ENCODE data around the gene SEPTIN8.

SEPTIN8 gene

GRCh38 chr5:132747616-132748440 lies 29.2 kb downstream of the SEPTIN8 start:
- peak; percentile 61 for DNase-seq (ENCODE audit: low spot score)

- peak; percentile 72 for DNase-seq (ENCODE audit: low spot score)
Observed at GRCh38 chr5:132746954-132747615, 30.0 kb downstream of the SEPTIN8 start, which contains the start of gene CCNI2. Gene CCNI2 (plus strand): TSS chr5:132747426. CDS start chr5:132747496, 70 bp downstream.

DNA sequence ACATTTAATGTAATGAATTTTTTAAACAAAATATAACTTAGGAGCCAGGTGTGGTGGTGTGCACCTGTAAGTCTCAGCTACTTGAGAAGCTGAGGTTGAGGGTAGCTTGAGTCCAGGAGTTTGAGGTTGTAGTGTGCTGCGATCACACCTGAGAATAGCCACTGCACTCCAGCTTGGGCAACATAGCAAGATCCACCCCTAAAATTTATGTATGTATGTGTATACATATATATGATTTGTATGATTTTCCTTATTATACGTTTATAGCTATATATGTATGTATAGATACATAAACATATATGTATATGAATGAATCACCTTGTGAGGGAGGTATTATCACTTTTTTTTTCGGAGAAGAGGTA lies 30.5 kb downstream of the SEPTIN8 start:
- DNase-seq (ENCODE audit: low spot score), result no peak

- DNase-seq (ENCODE audit: low spot score), result no peak
Observed at GRCh38 chr5:132744659-132745058, 32.4 kb downstream of the SEPTIN8 start.

GRCh38 chr5:132742626-132743025 lies 34.4 kb downstream of the SEPTIN8 start:
- no peak for DNase-seq (ENCODE audit: low spot score)

- DNase-seq (ENCODE audit: low spot score), result no peak
Observed at GRCh38 chr5:132742158-132742557, 34.9 kb downstream of the SEPTIN8 start.

GRCh38 chr5:132739232-132739631 lies 37.8 kb downstream of the SEPTIN8 start:
- no peak for DNase-seq (ENCODE audit: low spot score)

- no peak for DNase-seq (ENCODE audit: low spot score)
Observed at GRCh38 chr5:132737982-132738681, 38.9 kb downstream of the SEPTIN8 start.

DNA sequence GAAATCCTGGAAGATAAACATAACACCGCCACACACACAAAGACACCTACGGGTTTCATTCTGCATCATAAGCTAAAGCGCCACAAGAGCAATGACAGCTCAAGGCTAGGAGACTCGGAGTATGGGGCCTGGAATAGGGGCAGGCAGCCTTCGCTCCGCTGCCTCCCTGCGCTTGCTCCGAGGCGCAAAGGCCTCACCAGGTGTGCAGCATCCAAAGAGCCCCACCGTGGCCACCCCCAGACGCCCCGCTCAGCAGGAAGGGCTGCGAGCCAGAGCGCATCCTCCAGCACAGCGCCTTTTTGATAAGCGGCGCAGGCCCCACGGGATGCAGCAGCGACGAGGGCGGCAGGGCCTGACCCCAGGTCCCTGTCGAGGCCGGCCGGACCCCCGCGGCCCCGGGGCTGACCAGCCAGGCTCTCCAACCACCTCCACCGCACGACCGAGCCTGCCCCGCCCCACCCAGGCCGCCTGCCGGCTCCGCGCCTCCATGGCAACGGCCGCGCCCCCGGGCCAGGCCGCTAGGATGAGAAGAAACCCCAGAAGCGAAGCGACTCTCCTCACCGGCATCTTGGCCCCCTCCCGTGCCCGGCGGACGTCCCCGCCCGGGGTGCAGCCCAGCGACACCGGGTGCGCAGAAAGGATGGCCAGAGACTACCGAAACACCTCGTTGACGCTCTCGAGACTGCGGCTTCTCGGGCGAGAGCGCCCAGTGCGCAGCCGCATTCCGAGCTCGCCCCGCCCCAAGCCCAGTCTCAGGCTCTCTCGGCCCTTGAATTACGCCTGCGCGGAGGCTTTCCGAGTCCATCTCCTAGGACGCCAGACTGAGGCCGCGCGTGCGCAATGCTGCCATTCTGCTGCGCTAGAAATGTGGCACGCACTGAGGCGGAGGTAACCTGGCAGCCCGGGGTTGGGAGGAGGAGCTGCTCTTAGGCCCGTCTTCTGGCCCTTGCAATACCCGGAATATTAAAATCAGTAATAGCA lies 39.9 kb downstream of the SEPTIN8 start, which contains the start of gene KIF3A:
KIF3A (minus strand) TSS at position 694 of the 981 bp plus-strand sequence; CDS start at position 567, 127 bp downstream.
- peak; percentile 100 for DNase-seq (ENCODE audit: low spot score)

GRCh38 chr5:132734687-132735086 lies 42.4 kb downstream of the SEPTIN8 start:
- DNase-seq (ENCODE audit: low spot score), result no peak

DNA sequence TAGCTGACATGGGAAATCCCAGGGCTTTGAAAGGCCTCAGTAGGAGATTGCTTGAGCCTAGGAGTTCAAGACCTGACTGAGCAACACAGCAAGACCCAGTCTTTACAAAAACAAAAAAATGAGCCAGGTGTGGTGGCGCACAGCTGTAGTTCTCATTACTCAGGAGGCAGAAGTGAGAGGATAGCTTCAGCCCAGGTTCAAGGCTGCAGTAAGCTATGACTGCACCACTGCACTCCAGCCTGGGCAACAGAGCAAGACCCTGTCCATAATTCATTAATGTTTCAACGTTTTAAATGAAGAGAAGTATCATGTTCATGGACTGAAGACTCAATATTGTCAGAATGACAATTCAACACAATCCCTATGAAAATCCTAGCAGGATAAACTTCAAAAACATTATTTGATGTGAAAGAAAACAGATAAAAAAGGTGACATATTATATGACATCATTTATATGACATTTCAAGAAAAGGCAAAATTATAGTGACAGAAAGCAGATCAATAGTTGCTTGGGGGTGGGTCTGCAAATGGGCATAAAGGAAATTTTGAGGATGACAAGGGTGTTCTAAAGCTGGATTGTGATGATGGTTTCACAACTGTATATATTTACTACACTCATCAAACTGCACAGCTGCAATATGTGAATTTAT lies 43.4 kb downstream of the SEPTIN8 start:
- DNase-seq (ENCODE audit: low spot score), result no peak

DNA sequence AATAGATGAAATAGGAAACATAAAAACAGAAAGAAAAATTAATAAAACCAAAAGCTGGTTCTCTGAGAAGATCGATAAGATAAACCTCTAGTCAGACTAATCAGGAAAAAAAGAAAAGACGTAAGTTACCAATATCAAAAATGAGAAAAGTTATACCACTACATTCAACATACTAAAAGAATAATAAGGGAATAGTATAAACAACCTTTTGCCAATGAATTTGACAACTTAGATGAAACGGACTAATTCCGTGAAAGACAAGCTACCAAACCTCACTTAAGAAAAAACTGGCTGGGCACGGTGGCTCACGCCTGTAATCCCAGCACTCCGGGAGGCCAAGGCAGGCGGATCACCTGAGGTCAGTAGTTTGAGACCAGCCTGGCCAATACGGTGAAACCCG lies 47.1 kb downstream of the SEPTIN8 start:
- DNase-seq (ENCODE audit: low spot score), result no peak

DNA sequence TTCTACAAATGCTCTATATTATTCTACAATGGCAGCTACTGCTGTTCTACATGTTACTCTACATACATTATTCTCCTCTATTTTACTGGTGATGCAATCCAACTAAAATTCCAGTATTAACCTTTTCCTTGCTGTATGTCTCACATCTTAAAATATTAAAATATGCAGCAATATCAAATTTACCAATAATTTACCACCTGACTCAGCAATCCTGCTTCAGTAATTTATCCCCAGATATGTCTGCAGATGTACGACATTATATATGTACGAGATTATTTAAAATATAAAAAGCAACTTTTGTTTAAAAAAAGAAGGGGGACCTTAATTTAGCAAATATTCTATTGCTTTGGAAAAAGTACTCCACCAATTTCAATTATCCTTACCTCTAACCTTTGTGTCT lies 51.3 kb downstream of the SEPTIN8 start:
- DNase-seq (ENCODE audit: low spot score), result no peak

DNA sequence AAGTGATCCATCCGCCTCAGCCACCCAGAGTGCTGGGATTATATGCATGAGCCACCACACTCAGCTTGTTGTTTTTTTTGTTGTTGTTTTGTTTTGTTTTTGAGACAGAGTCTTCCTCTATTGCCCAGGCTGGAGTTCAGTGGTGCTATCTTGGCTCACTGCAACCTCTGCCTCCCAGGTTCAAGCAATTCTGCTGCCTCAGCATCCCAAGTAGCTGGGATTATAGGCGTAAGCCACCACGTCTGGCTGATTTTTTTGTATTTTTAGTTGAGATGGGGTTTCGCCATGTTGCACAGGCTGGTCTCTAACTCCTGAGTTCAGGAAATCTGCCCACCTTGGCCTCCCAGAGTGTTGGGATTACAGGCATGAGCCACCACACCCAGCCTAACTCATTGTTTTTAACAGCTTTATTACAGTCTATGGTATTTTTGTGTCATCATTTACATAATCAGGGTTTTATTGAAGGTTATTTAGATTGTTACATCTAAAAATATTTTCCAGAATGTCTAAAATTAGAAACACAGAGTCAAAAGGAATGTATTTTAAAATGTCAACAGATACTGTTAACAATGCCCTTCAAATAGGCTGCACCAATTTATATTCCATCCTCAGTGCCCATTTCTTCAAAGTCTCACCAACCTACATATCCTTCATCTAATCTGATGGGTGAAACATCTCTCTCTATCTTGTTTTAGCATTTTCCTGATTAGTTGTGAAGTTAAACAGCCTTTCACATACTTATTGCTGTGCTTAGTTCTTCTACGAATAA lies 58.3 kb downstream of the SEPTIN8 start:
- no peak for DNase-seq (ENCODE audit: low spot score)

GRCh38 chr5:132714456-132715307 lies 62.4 kb downstream of the SEPTIN8 start:
- DNase-seq (ENCODE audit: low spot score), result no peak

GRCh38 chr5:132708645-132709044 lies 68.4 kb downstream of the SEPTIN8 start:
- DNase-seq (ENCODE audit: low spot score), result no peak

DNA sequence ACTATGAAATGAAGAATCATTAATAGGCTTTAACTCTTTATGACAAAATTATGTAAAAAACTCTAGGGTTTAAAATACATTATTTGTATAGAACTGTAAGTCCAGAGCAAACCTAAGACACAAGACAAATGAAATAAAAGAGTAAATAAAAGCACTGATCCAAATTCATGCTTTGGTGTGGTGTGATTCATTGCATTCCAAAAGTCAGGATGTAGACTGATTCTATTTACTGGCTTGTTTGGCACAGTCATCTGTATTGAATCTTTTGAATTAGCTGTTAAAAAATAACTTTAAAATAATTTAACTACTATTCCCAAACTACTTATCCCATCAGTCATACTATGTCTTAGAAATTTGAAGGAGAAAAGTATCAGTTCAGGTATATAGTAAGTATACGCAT lies 72.2 kb downstream of the SEPTIN8 start:
- no peak for DNase-seq (ENCODE audit: low spot score)

Data from iPS-NIHi11 (cell line).